Colonic mucosa (tissue), 4 donors: ENCODE results near the gene LRFN2. TPM values are rescaled to one million over a fixed set of nuclear protein-coding genes. Genes with fewer than 3 reads are reported as not detected.

Experiments
- DNase-seq: peaks from one replicate; pipeline ENCODE4 v3.0.0-alpha.2; 2020
- H3K27ac ChIP-seq: fragments of 200-600 bp; one replicate; pipeline ENCODE4 v1.8.0; 2021
- H3K27me3 ChIP-seq: fragments of 200-600 bp; one replicate; pipeline ENCODE4 v1.8.0; 2021
- H3K36me3 ChIP-seq: fragments of 200-600 bp; one replicate; pipeline ENCODE4 v1.8.0; 2021
- H3K4me1 ChIP-seq: fragments of 200-600 bp; one replicate; pipeline ENCODE4 v1.8.0; 2021; ENCODE audit warnings: mild to moderate bottlenecking
- H3K4me3 ChIP-seq: fragments of 200-600 bp; one replicate; pipeline ENCODE4 v1.8.0; 2021
- H3K9ac ChIP-seq, 2 donors: one replicate each; pipeline ENCODE4 v1.7.0; 2013; ENCODE audit warnings: control low read depth in 2 of 2, low read depth in 2 of 2, low read length in 2 of 2
- H3K9me3 ChIP-seq: fragments of 200-600 bp; one replicate; pipeline ENCODE4 v1.8.0; 2021
- intact Hi-C: fragments of 100-400 bp; cut with DNase I; formaldehyde crosslinking; loops from one replicate; pipeline ENCODE4 v1.14.1; 2022
- total RNA-seq, 2 donors: library from RNA; stranded (reverse); fragmentation: NEBNext Ultra II Directional in 1 of 2; extraction: Animal tissue kit (Norgen Biotek cat#: 25700) in 1 of 2; gene quantifications; one replicate each; pipeline ENCODE4 v1.2.1, GENCODE V29; 2021
- TF ChIP-seq, protein P1 (sequence below): fragments of 200-600 bp; IDR thresholded peaks from one replicate; pipeline ENCODE4 v1.8.0; 2022; ENCODE audit warnings: antibody characterized with exemption, mild to moderate bottlenecking
- donor health status: healthy.
- donor health status: DM: no; HTN: no; CAD: no.
- donor health status: DM: no; HTN: no; CAD: no.

LRFN2 gene
- total RNA-seq, 2 donors from 2014 or later = 0.21 to 0.22 TPM

DNA sequence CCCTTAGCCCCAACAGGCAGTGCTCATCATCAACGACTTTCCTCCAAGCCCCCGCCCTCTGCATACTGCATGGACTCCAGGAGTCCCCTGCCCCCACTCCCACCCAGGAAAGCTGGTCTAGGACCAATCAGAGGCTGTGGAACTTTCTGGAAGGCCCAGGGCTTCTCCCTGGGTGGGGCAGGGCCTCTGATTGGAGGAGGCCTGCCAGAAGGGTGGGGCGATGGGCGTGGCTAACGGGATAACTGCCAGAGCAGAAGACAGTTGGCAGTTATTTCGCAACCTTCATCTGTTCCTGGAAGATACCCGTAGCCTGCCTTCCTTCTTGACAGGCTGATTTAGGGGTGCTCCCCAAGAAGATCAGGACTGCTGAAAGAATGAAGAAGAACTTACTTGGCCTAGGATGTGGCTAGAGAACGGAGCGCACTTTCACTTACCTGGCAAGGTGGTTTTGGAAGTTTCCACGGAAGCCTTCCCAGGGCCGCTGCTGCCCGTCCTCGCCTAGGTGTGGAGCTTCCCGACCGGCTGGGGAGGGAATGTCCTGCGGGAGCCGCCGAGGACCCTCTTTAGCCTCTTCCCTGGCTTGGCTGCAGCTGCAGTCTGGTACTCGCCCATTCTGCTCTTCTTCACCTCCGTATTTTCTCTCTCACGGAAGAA lies 209.0 kb downstream of the LRFN2 start:
- TF ChIP-seq, protein P1, sequence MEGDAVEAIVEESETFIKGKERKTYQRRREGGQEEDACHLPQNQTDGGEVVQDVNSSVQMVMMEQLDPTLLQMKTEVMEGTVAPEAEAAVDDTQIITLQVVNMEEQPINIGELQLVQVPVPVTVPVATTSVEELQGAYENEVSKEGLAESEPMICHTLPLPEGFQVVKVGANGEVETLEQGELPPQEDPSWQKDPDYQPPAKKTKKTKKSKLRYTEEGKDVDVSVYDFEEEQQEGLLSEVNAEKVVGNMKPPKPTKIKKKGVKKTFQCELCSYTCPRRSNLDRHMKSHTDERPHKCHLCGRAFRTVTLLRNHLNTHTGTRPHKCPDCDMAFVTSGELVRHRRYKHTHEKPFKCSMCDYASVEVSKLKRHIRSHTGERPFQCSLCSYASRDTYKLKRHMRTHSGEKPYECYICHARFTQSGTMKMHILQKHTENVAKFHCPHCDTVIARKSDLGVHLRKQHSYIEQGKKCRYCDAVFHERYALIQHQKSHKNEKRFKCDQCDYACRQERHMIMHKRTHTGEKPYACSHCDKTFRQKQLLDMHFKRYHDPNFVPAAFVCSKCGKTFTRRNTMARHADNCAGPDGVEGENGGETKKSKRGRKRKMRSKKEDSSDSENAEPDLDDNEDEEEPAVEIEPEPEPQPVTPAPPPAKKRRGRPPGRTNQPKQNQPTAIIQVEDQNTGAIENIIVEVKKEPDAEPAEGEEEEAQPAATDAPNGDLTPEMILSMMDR = no peak
- Histone ChIP-seq H3K27me3 (no peaks in the 10 kb centered on the region), H3K9ac (no peak overlapping the region), H3K4me1 (no peaks in the 10 kb centered on the region), H3K4me3 (no peak overlapping the region), H3K36me3 (no peaks in the 10 kb centered on the region), H3K27ac (no peak overlapping the region), H3K9me3 (no peaks in the 10 kb centered on the region)
- intact Hi-C loops = no loop called here
- no peak for DNase-seq

DNA sequence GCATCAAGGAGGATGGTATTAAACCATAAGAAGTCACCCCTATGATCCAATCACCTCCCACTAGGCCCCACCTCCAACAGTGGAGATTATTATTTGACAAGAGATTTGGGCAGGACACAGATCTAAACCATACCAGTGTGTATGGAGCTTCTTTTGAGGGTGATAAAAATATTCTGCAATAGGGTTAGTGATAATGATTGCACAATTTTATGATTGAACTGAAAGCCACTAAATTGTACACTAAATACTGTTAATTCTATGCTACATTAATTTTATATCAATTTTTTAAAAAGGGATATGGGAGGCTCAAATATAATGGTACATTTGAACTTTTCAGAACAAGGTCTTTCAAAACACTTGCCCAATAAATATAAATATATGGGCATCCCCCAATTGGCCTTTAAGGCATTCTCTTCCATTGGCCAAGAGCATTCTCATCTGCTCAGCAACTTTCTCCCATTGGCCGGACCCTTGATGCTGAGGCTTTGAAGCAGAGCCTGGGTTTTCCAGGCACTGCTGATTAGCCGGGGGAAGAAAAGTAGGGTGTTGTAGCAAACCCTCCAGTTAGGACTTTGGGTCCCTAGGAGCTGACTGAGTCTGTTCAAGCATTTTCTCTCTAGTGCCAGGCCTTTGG lies 209.9 kb downstream of the LRFN2 start:
- no peak overlapping the region for H3K4me3 ChIP-seq
- DNase-seq = no peak
- H3K36me3 ChIP-seq = no peaks in the 10 kb centered on the region
- H3K27ac ChIP-seq = no peak overlapping the region
- TF ChIP-seq, protein P1 = no peak
- H3K4me1 ChIP-seq = no peaks in the 10 kb centered on the region
- no peaks in the 10 kb centered on the region for H3K9me3 ChIP-seq
- intact Hi-C loops = no loop called here
- H3K27me3 ChIP-seq = no peaks in the 10 kb centered on the region
- no peak overlapping the region for H3K9ac ChIP-seq

DNA sequence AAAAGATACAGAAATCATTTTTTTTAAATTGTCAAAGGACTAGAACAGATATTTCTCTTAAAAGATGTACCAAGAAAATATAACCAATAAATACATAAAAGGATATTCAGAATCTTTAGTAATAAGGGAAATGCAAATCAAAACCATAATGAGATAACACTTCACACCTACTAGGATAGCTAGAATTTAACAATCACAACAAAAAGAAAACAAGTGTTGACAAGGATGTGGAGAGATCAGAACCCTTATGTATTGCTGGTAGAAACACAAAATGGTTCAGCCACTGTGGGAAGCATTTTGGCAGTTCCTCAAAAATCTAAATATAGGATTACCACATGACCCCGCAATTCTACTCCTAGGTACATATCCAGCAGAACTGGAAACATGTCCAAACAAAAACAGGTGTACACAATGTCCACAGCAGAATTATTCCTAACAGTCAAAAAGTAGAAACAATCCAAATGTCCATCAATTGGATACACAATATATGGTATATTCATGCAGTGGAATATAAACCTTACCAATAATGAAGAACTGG lies 211.0 kb downstream of the LRFN2 start:
- intact Hi-C loops = no loop called here
- TF ChIP-seq, protein P1 = no peak
- no peak overlapping the region for H3K4me3 ChIP-seq

DNA sequence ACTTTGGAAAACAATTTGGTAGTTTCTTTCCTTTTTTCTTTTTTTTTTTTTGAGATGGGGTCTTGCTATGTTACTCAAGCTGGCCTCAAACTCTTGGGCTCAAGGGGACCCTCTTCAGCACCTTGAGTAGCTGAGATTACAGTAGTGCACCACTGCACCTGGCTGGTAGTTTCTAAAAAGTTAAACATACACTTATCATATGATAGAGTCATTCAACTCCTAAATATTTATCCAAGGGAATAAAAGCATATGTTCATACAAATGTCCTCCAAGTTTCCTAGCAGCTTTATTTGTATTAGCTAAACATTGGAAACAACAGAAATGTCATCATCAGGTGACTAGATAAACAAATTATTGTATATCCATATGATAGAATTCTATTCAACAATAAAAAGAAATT lies 213.9 kb downstream of the LRFN2 start:
- no peaks in the 10 kb centered on the region for H3K4me1 ChIP-seq
- H3K27ac ChIP-seq = no peak overlapping the region
- no peaks in the 10 kb centered on the region for H3K9me3 ChIP-seq
- H3K9ac ChIP-seq = no peak overlapping the region
- DNase-seq = no peak
- no peaks in the 10 kb centered on the region for H3K36me3 ChIP-seq
- TF ChIP-seq, protein P1 = no peak
- H3K4me3 ChIP-seq = no peak overlapping the region
- no peaks in the 10 kb centered on the region for H3K27me3 ChIP-seq
- intact Hi-C loops = no loop called here

More for the DNA sequence above, 211.0 kb downstream of the LRFN2 start:
- no peak for DNase-seq
- Histone ChIP-seq H3K4me1 (no peaks in the 10 kb centered on the region), H3K9me3 (no peaks in the 10 kb centered on the region), H3K9ac (no peak overlapping the region), H3K27ac (no peak overlapping the region), H3K27me3 (no peaks in the 10 kb centered on the region), H3K36me3 (no peaks in the 10 kb centered on the region)

DNA sequence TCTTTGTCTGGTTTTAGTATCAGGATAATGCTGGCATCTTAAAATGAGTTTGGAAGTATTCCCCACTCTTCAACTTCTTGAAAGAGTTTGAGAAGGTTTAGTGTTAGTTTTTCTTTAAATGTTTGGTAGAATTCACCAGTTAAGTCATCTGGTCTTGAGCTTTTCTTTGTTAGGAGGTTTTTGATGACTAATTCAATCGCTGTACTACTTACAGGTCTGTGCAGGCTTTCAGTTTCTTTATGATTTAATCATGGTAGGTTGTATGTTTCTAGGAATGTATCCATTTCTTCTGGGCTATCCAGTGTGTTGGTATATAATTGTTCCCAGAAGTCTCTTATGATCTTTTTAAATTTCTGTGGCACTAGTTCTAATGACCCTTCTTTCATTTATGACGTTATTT lies 215.5 kb downstream of the LRFN2 start:
- TF ChIP-seq, protein P1 = no peak
- Histone ChIP-seq H3K4me3 (no peak overlapping the region), H3K9me3 (no peaks in the 10 kb centered on the region), H3K9ac (no peak overlapping the region), H3K4me1 (no peaks in the 10 kb centered on the region), H3K36me3 (no peaks in the 10 kb centered on the region), H3K27ac (no peak overlapping the region), H3K27me3 (no peaks in the 10 kb centered on the region)
- intact Hi-C loops = no loop called here
- DNase-seq = no peak
